Chondrocyte (in vitro differentiated cells): Measurements from ENCODE around the gene FAM124B. TPM values are rescaled to one million over a fixed set of nuclear protein-coding genes. Genes with fewer than 3 reads are reported as not detected.

Experiments
- DNase-seq: peaks from one replicate; pipeline ENCODE4 v3.0.0; 2021; ENCODE audit warnings: mixed read lengths, low spot score
- H3K27ac Mint-ChIP-seq: one replicate; pipeline ENCODE4 v1.8.0; 2021; ENCODE audit warnings: mild to moderate bottlenecking, moderate library complexity, mixed read lengths; ENCODE audit not compliant: unreplicated experiment
- H3K27me3 Mint-ChIP-seq: 2 replicates; pipeline ENCODE4 v1.8.0; 2021; ENCODE audit warnings: low read depth, mixed read lengths
- H3K36me3 Mint-ChIP-seq: 2 replicates; pipeline ENCODE4 v1.8.0; 2021; ENCODE audit warnings: low read depth, mixed read lengths
- H3K4me1 Mint-ChIP-seq: 2 replicates; pipeline ENCODE4 v1.8.0; 2021; ENCODE audit warnings: low read depth, mild to moderate bottlenecking, mixed read lengths
- H3K4me3 Mint-ChIP-seq: one replicate; pipeline ENCODE4 v1.8.0; 2021; ENCODE audit warnings: mild to moderate bottlenecking, moderate library complexity, mixed read lengths; ENCODE audit not compliant: unreplicated experiment
- H3K9me3 Mint-ChIP-seq: 2 replicates; pipeline ENCODE4 v1.8.0; 2021; ENCODE audit warnings: low read depth, mixed read lengths
- CTCF ChIP-seq: fragments of 200-600 bp; sonication (generic); IDR thresholded peaks from 2 replicates; pipeline ENCODE4 v1.5.0; 2021; ENCODE audit warnings: antibody characterized with exemption, mild to moderate bottlenecking, moderate library complexity
- total RNA-seq: library from RNA; stranded (reverse); gene quantifications from 3 replicates; pipeline ENCODE4 v1.2.1, GENCODE V29; 2021

The FAM124B gene
- total RNA-seq, 1 donor from 2014 or later = not detected

GRCh38 chr2:224426656-224427055, 24.7 kb upstream of the FAM124B start:
- Mint-ChIP-seq H3K4me1 (no peaks in the 10 kb centered on the region), H3K4me3 (no peak overlapping the region), H3K9me3 (peaks cover 8% of the 10 kb centered on the region), H3K27ac (no peak overlapping the region), H3K27me3 (no peaks in the 10 kb centered on the region), H3K36me3 (peaks cover 1% of the 10 kb centered on the region)
- TF ChIP-seq CTCF = no peak
- no peak for DNase-seq

- Mint-ChIP-seq H3K36me3 (no peaks in the 10 kb centered on the region), H3K27me3 (no peaks in the 10 kb centered on the region)
Observed at GRCh38 chr2:224421065-224421464, 19.2 kb upstream of the FAM124B start.

GRCh38 chr2:224417947-224418346, 16.0 kb upstream of the FAM124B start:
- DNase-seq = no peak
- Mint-ChIP-seq H3K27ac (no peak overlapping the region), H3K27me3 (no peaks in the 10 kb centered on the region), H3K9me3 (peaks cover 10% of the 10 kb centered on the region), H3K4me3 (no peak overlapping the region), H3K4me1 (no peaks in the 10 kb centered on the region), H3K36me3 (no peaks in the 10 kb centered on the region)
- TF ChIP-seq CTCF = no peak

More at GRCh38 chr2:224421065-224421464, 19.2 kb upstream of the FAM124B start:
- no peak for DNase-seq
- H3K27ac Mint-ChIP-seq = no peak overlapping the region
- peaks cover 14% of the 10 kb centered on the region for H3K9me3 Mint-ChIP-seq
- TF ChIP-seq CTCF = no peak
- H3K4me3 Mint-ChIP-seq = no peak overlapping the region
- H3K4me1 Mint-ChIP-seq = no peaks in the 10 kb centered on the region

- no peak overlapping the region for H3K4me3 Mint-ChIP-seq
- H3K4me1 Mint-ChIP-seq = peaks cover 4% of the 10 kb centered on the region
- no peaks in the 10 kb centered on the region for H3K36me3 Mint-ChIP-seq
- no peak overlapping the region for H3K27ac Mint-ChIP-seq
- TF ChIP-seq CTCF = no peak
- peaks cover 10% of the 10 kb centered on the region for H3K9me3 Mint-ChIP-seq
- no peaks in the 10 kb centered on the region for H3K27me3 Mint-ChIP-seq
- no peak for DNase-seq
Observed at GRCh38 chr2:224417361-224417729, 15.4 kb upstream of the FAM124B start.

GRCh38 chr2:224416656-224417360, 14.9 kb upstream of the FAM124B start:
- Mint-ChIP-seq H3K27ac (no peak overlapping the region), H3K4me3 (no peak overlapping the region), H3K27me3 (no peaks in the 10 kb centered on the region), H3K9me3 (peaks cover 10% of the 10 kb centered on the region), H3K36me3 (no peaks in the 10 kb centered on the region), H3K4me1 (peaks cover 4% of the 10 kb centered on the region)
- no peak for DNase-seq
- no peak for TF ChIP-seq CTCF
